DND-41 (cell line): Measurements from ENCODE around the gene IFIT2.

Source experiments
- ATAC-seq: fragments of 200-7000 bp; cut with Tn5 transposase; 3 replicates; pipeline ENCODE4 v1.9.1; 2021; ENCODE audit warnings: low read depth; ENCODE audit not compliant: insufficient read depth
- DNase-seq: peaks from one replicate; pipeline ENCODE4 v3.0.0-alpha.2; 2020
- H2AFZ ChIP-seq: 2 replicates; pipeline ENCODE4 v1.6.0; 2012; ENCODE audit warnings: low read depth, low read length
- H3K27ac ChIP-seq: 2 replicates; pipeline ENCODE4 v1.5.1; 2012; ENCODE audit warnings: low read length, inconsistent platforms
- H3K27me3 ChIP-seq: fragments of 200-600 bp; sonication (generic); 2 replicates; pipeline ENCODE4 v1.6.0; 2012; ENCODE audit warnings: low read length, mild to moderate bottlenecking, inconsistent platforms; ENCODE audit not compliant: insufficient read depth, poor library complexity
- H3K36me3 ChIP-seq: 2 replicates; pipeline ENCODE4 v1.5.1; 2012; ENCODE audit warnings: low read length, inconsistent platforms; ENCODE audit not compliant: insufficient read depth
- H3K4me1 ChIP-seq: 2 replicates; pipeline ENCODE4 v1.5.1; 2012; ENCODE audit warnings: mild to moderate bottlenecking, low read length; ENCODE audit not compliant: insufficient read depth
- H3K4me2 ChIP-seq: 2 replicates; pipeline ENCODE4 v1.6.0; 2012; ENCODE audit warnings: mild to moderate bottlenecking, moderate library complexity, low read length, inconsistent platforms; ENCODE audit not compliant: insufficient read depth
- H3K4me3 ChIP-seq, 2 experiments: fragments of 200-600 bp in 1 of 2; shearing (Covaris generic) in 1 of 2; 2 replicates each; pipeline ENCODE4 v1.5.1; 2012 to 2016; ENCODE audit warnings: inconsistent platforms in 2 of 2, low read length in 2 of 2, mild to moderate bottlenecking in 2 of 2, low read depth in 1 of 2, moderate library complexity in 1 of 2
- H3K79me2 ChIP-seq: 2 replicates; pipeline ENCODE4 v1.6.0; 2012; ENCODE audit warnings: low read length, inconsistent platforms; ENCODE audit not compliant: insufficient read depth
- H3K9ac ChIP-seq: 2 replicates; pipeline ENCODE4 v1.6.0; 2012; ENCODE audit warnings: low read depth, mild to moderate bottlenecking, inconsistent platforms, low read length, moderate library complexity
- H3K9me3 ChIP-seq: 2 replicates; pipeline ENCODE4 v1.5.1; 2012; ENCODE audit warnings: low read length, moderate library complexity, mild to moderate bottlenecking, inconsistent platforms; ENCODE audit not compliant: insufficient read depth, severe bottlenecking
- H4K20me1 ChIP-seq: 2 replicates; pipeline ENCODE4 v1.6.0; 2012; ENCODE audit warnings: low read length; ENCODE audit not compliant: insufficient read depth
- CTCF ChIP-seq: IDR thresholded peaks from 2 replicates; pipeline ENCODE4 v1.5.1; 2012; ENCODE audit warnings: borderline replicate concordance, low read length, moderate library complexity, mild to moderate bottlenecking; ENCODE audit not compliant: poor library complexity, severe bottlenecking; ENCODE audit errors: extremely low read depth
- EZH2 ChIP-seq: IDR thresholded peaks from 3 replicates; pipeline ENCODE4 v1.6.1; 2012; ENCODE audit warnings: borderline replicate concordance, low read depth, mild to moderate bottlenecking, moderate library complexity, low read length, inconsistent platforms; ENCODE audit not compliant: severe bottlenecking

The IFIT2 gene

GRCh38 chr10:89337484-89337883 is 35.6 kb downstream of the IFIT2 start:
- H3K79me2 ChIP-seq: peaks cover 3% of the 10 kb centered on the region; the same call in 1 of the 2 replicates
- DNase-seq (no peak), ATAC-seq (no peak)
- no peaks in the 10 kb centered on the region for H3K9me3 ChIP-seq
- H3K4me2 ChIP-seq: no peak overlapping the region
- no peaks in the 10 kb centered on the region for H3K27me3 ChIP-seq
- H3K4me1 ChIP-seq: peaks cover 25% of the 10 kb centered on the region
- H3K27ac ChIP-seq: no peak overlapping the region
- no peak overlapping the region for H3K9ac ChIP-seq
- TF ChIP-seq CTCF: no peak
- no peak for TF ChIP-seq EZH2
- H3K36me3 ChIP-seq: peaks cover 13% of the 10 kb centered on the region
- H3K4me3 ChIP-seq: no peak overlapping the region
- no peak overlapping the region for H2AFZ ChIP-seq
- peaks cover 12% of the 10 kb centered on the region; the same call in 1 of the 2 replicates for H4K20me1 ChIP-seq

- no peak overlapping the region for H3K9ac ChIP-seq
- H3K9me3 ChIP-seq: no peaks in the 10 kb centered on the region
- H2AFZ ChIP-seq: no peak overlapping the region
- H3K36me3 ChIP-seq: peaks cover 13% of the 10 kb centered on the region
- peaks cover 13% of the 10 kb centered on the region for H3K4me1 ChIP-seq
- no peak overlapping the region for H3K4me2 ChIP-seq
- no peak overlapping the region for H3K27ac ChIP-seq
- no peak for TF ChIP-seq EZH2
- TF ChIP-seq CTCF: no peak
- DNase-seq: no peak
- ATAC-seq: no peak
- peaks cover 8% of the 10 kb centered on the region; the same call in 1 of the 2 replicates for H4K20me1 ChIP-seq
- H3K79me2 ChIP-seq: peaks cover 3% of the 10 kb centered on the region; the same call in 1 of the 2 replicates
- H3K4me3 ChIP-seq: no peak overlapping the region
- H3K27me3 ChIP-seq: no peaks in the 10 kb centered on the region
These were observed 36.9 kb downstream of the IFIT2 start for GRCh38 chr10:89338713-89339112.

- no peak overlapping the region for H3K4me2 ChIP-seq
- H3K79me2 ChIP-seq: peaks cover 3% of the 10 kb centered on the region; the same call in 1 of the 2 replicates
- no peaks in the 10 kb centered on the region for H3K9me3 ChIP-seq
- no peak overlapping the region for H2AFZ ChIP-seq
- no peak for DNase-seq
- TF ChIP-seq CTCF (no peak), EZH2 (no peak)
- no peak overlapping the region for H3K4me3 ChIP-seq
- peaks cover 1% of the 10 kb centered on the region; the same call in 1 of the 2 replicates for H3K4me1 ChIP-seq
- H3K36me3 ChIP-seq: peaks cover 13% of the 10 kb centered on the region
- no peak overlapping the region for H3K27ac ChIP-seq
- ATAC-seq: no peak
- H3K27me3 ChIP-seq: no peaks in the 10 kb centered on the region
- H4K20me1 ChIP-seq: peaks cover 7% of the 10 kb centered on the region; the same call in 1 of the 2 replicates
- no peak overlapping the region for H3K9ac ChIP-seq
These were observed 38.0 kb downstream of the IFIT2 start for GRCh38 chr10:89339875-89340274.

GRCh38 chr10:89341649-89342048 is 39.8 kb downstream of the IFIT2 start:
- no peak overlapping the region for H3K27ac ChIP-seq
- no peak overlapping the region for H2AFZ ChIP-seq
- no peak overlapping the region for H3K9ac ChIP-seq
- no peaks in the 10 kb centered on the region for H3K4me1 ChIP-seq
- H3K27me3 ChIP-seq: no peaks in the 10 kb centered on the region
- no peak for ATAC-seq
- no peak for DNase-seq
- H3K36me3 ChIP-seq: peaks cover 13% of the 10 kb centered on the region
- H3K4me2 ChIP-seq: no peak overlapping the region
- no peak for TF ChIP-seq CTCF
- no peak for TF ChIP-seq EZH2
- H3K9me3 ChIP-seq: no peaks in the 10 kb centered on the region
- no peaks in the 10 kb centered on the region for H3K79me2 ChIP-seq
- no peak overlapping the region for H3K4me3 ChIP-seq
- no peaks in the 10 kb centered on the region for H4K20me1 ChIP-seq
